GM12878 (cell line): ENCODE results near the gene BTBD9. TPM values are rescaled to one million over a fixed set of nuclear protein-coding genes. Genes with fewer than 3 reads are reported as not detected.

Experiments
- ATAC-seq: fragments of 200-7000 bp; cut with Tn5 transposase; 3 replicates; pipeline ENCODE4 v1.9.1; 2020; ENCODE audit warnings: mild to moderate bottlenecking, moderate library complexity
- BruUV-seq: library from RNA; stranded (reverse); fragments of 400-500 nt; replicated peaks from 2 replicates; lab custom pipeline; 2021; lab: Mats Ljungman, UMichigan
- CTCF ChIA-PET: fragments of 300-600 bp; sonication (Branson Sonifier 250); formaldehyde crosslinking; extraction: SDS; loops from one replicate; lab custom pipeline; 2021; ENCODE audit warnings: inconsistent platforms; lab: Yijun Ruan, JAX
- POLR2A ChIA-PET: fragments of 350-600 bp; formaldehyde crosslinking; extraction: SDS; loops from one replicate; lab custom pipeline; 2021; ENCODE audit warnings: inconsistent platforms; lab: Charles Lee
- RAD21 ChIA-PET: fragments of 300-600 bp; sonication (Branson Sonifier 250); formaldehyde crosslinking; loops from one replicate; lab custom pipeline; 2023; ENCODE audit warnings: antibody characterized with exemption; ENCODE audit not compliant: unreplicated experiment; lab: Charles Lee
- SMC1A ChIA-PET: fragments of 300-600 bp; sonication (Branson Sonifier 250); formaldehyde crosslinking; loops from one replicate; lab custom pipeline; 2023; ENCODE audit not compliant: unreplicated experiment, uncharacterized antibody; lab: Charles Lee
- DNase-seq: peaks from one replicate; pipeline ENCODE4 v3.0.0-alpha.2; 2011; ENCODE audit warnings: low read depth, low spot score
- FAIRE-seq: peaks from 3 replicates; lab custom pipeline; 2011; peaks lifted over from hg19 to GRCh38; lab: Jason Lieb, UNC
- H2AFZ ChIP-seq: 2 replicates; pipeline ENCODE4 v1.6.0; 2011; ENCODE audit warnings: low read depth, low read length, control low read depth; ENCODE audit not compliant: control insufficient read depth
- H3K27ac ChIP-seq: 2 replicates; pipeline ENCODE4 v1.5.1; 2011; ENCODE audit warnings: control low read depth; ENCODE audit not compliant: control insufficient read depth, insufficient read depth
- H3K27me3 ChIP-seq, 2 experiments: replicated peaks in 1 of 2; 2 replicates each; pipeline versions ENCODE4 v1.6.0 to v1.6.1; 2011; ENCODE audit warnings: low read length in 1 of 2; ENCODE audit not compliant: control insufficient read depth in 2 of 2, insufficient read depth in 2 of 2
- H3K36me3 ChIP-seq, 2 experiments: 2 replicates each; pipeline ENCODE4 v1.5.1; 2011; ENCODE audit warnings: low read length in 1 of 2; ENCODE audit not compliant: control insufficient read depth in 2 of 2, insufficient read depth in 2 of 2
- H3K4me1 ChIP-seq: 2 replicates; pipeline ENCODE4 v1.6.1; 2011; ENCODE audit warnings: mild to moderate bottlenecking, low read length, moderate library complexity, mixed read lengths; ENCODE audit not compliant: control insufficient read depth, insufficient read depth
- H3K4me2 ChIP-seq: 2 replicates; pipeline ENCODE4 v1.6.0; 2011; ENCODE audit warnings: control low read depth; ENCODE audit not compliant: control insufficient read depth, insufficient read depth
- H3K4me3 ChIP-seq: fragments of 200-600 bp; sonication (generic); 2 replicates; pipeline ENCODE4 v1.5.1; 2016
- H3K79me2 ChIP-seq: 2 replicates; pipeline ENCODE4 v1.6.0; 2011; ENCODE audit warnings: low read length; ENCODE audit not compliant: control insufficient read depth, insufficient read depth
- H3K9ac ChIP-seq: 2 replicates; pipeline ENCODE4 v1.8.0; 2011; ENCODE audit warnings: low read length, control low read depth, mixed read lengths; ENCODE audit not compliant: control insufficient read depth, insufficient read depth
- H3K9me3 ChIP-seq: replicated peaks from 3 replicates; pipeline ENCODE4 v1.5.1; 2011; ENCODE audit warnings: mild to moderate bottlenecking, low read length; ENCODE audit not compliant: control insufficient read depth, insufficient read depth
- H4K20me1 ChIP-seq: 2 replicates; pipeline ENCODE4 v1.6.0; 2011; ENCODE audit not compliant: control insufficient read depth, insufficient read depth
- CBX5 ChIP-seq: sonication (generic); IDR thresholded peaks from 2 replicates; pipeline ENCODE4 v1.6.1; 2016; ENCODE audit warnings: low read depth, moderate library complexity, mild to moderate bottlenecking, inconsistent platforms
- EZH2 ChIP-seq: IDR thresholded peaks from 2 replicates; pipeline ENCODE4 v1.6.1; 2012; ENCODE audit warnings: low read depth, mild to moderate bottlenecking, control low read depth, inconsistent platforms, low read length, borderline replicate concordance; ENCODE audit not compliant: control insufficient read depth
- FOXM1 ChIP-seq: IDR thresholded peaks from 2 replicates; pipeline ENCODE4 v1.6.1; 2012; ENCODE audit warnings: low read depth, mild to moderate bottlenecking, inconsistent platforms, low read length, moderate library complexity
- GATAD2B ChIP-seq: fragments of 450-650 bp; conservative IDR thresholded peaks from 2 replicates; pipeline ENCODE4 v1.6.1; 2017; ENCODE audit warnings: low read depth, mild to moderate bottlenecking, moderate library complexity
- HDAC6 ChIP-seq: fragments of 200-600 bp; sonication (generic); IDR thresholded peaks from one replicate; pipeline ENCODE4 v1.8.0; 2017; ENCODE audit warnings: antibody characterized with exemption; ENCODE audit not compliant: unreplicated experiment
- SREBF1 ChIP-seq: IDR thresholded peaks from 2 replicates; pipeline ENCODE4 v1.6.1; 2012; ENCODE audit warnings: mild to moderate bottlenecking, low read length
- SRF ChIP-seq, 2 experiments: IDR thresholded peaks; 2 replicates each; pipeline ENCODE4 v1.6.1; 2011; ENCODE audit warnings: low read depth in 2 of 2, low read length in 2 of 2, mild to moderate bottlenecking in 1 of 2, moderate library complexity in 1 of 2
- ZNF687 ChIP-seq: fragments of 450-650 bp; IDR thresholded peaks from 2 replicates; pipeline ENCODE4 v1.6.1; 2017; ENCODE audit warnings: mild to moderate bottlenecking, moderate library complexity
- WGBS: methylation state at CpG from one replicate; pipeline ENCODE4 v1.1.6; 2016; ENCODE audit warnings: low lambda C conversion rate; ENCODE audit not compliant: insufficient replicate concordance, insufficient coverage; ENCODE audit errors: missing lambda C conversion rate; 5-methylcytosine and 5-hydroxymethylcytosine counted together
- in situ Hi-C: fragments of 300-500 bp; cut with MboI; formaldehyde crosslinking; loops from 9 replicates; pipeline ENCODE4 v1.14.3; 2018; ENCODE audit warnings: mixed read lengths
- intact Hi-C: fragments of 100-400 bp; cut with micrococcal nuclease; formaldehyde crosslinking; loops from one replicate; pipeline ENCODE4 v1.14.2; 2022; ENCODE audit not compliant: unreplicated experiment
- polyA plus RNA-seq, 11 experiments: library from polyadenylated mRNA; depleted of rRNA in 4 of 11; unstranded in 6 of 11; stranded (reverse) in 5 of 11; fragments of >200 nt; fragmentation: Nextera tagmentation in 4 of 11; fragmentation: Illumina TruSeq in 1 of 11; extraction: Ambion mirVana in 4 of 11; extraction: Trizol in 1 of 11; gene quantifications; 1 replicate in 1 of 11; 2 replicates in 10 of 11; pipeline versions ENCODE4 v1.2.1 to v1.2.3, GENCODE V29; 2011 to 2016; ENCODE audit warnings: inconsistent platforms in 2 of 11, missing spikeins in 2 of 11, low read depth in 1 of 11
- total RNA-seq, 4 experiments: library from RNA; depleted of rRNA in 3 of 4; stranded (reverse); fragments of >200 nt in 3 of 4; fragmentation: Illumina TruSeq in 1 of 4; extraction: Trizol in 1 of 4; gene quantifications; 2 replicates each; pipeline versions ENCODE4 v1.2.1 to v1.2.3, GENCODE V29; 2013 to 2021

Gene BTBD9
- total and polyA plus RNA-seq, 10 of the 15 experiments (the other 5 are each of a cell fraction or from before 2014, with no cell fraction given): 0.22 to 8.6 (median 4.6) TPM

- 100% methylated on average over 2 of the region's 2 CpGs for WGBS
- no peaks in the 10 kb centered on the region for H3K36me3 ChIP-seq
- POLR2A ChIA-PET: no interaction called here
- no peaks in the 10 kb centered on the region for H3K79me2 ChIP-seq
- H3K4me2 ChIP-seq: no peak overlapping the region
- TF ChIP-seq SREBF1 (no peak), FOXM1 (no peak), CBX5 (no peak), EZH2 (no peak), HDAC6 (no peak), GATAD2B (no peak), ZNF687 (no peak), SRF (IDR thresholded peaks at IDR 0.05; ENCODE audit: low read depth in 2 of 2, low read length in 2 of 2) (no peak)
- no peak for ATAC-seq
- no peak overlapping the region for H3K9ac ChIP-seq
- H4K20me1 ChIP-seq: no peaks in the 10 kb centered on the region
- no peak overlapping the region for H2AFZ ChIP-seq
- H3K27ac ChIP-seq: no peak overlapping the region
- RAD21 ChIA-PET: no interaction called here
- no peak for FAIRE-seq
- BruUV-seq: no TSS peak
- CTCF ChIA-PET: no interaction called here
- no peak overlapping the region for H3K4me3 ChIP-seq
- SMC1A ChIA-PET: interaction anchor here (1.2 kb wide), 1 partner anchor 32 kb away, joined by 3 read pairs; no protein-coding TSS in a partner anchor
- H3K9me3 ChIP-seq: peaks cover 8% of the 10 kb centered on the region; the same call in 2 of the 3 replicates
- in situ Hi-C loops (no loop called here), intact Hi-C loops (no loop called here)
- no peaks in the 10 kb centered on the region for H3K27me3 ChIP-seq
- H3K4me1 ChIP-seq: no peaks in the 10 kb centered on the region
- DNase-seq: no peak
These were observed 113.8 kb downstream of the BTBD9 start for GRCh38 chr6:38525888-38526287.
